Liver (tissue), 9 donors: ENCODE data around the gene PAK1. TPM values are rescaled to one million over a fixed set of nuclear protein-coding genes. Genes with fewer than 3 reads are reported as not detected.

Experiments
- DNase-seq: peaks from one replicate; pipeline ENCODE4 v3.0.0-alpha.2; 2017; ENCODE audit warnings: low spot score
- H3K27ac ChIP-seq, 2 donors: one replicate each; pipeline ENCODE4 v1.7.0; 2013; ENCODE audit warnings: inconsistent platforms in 2 of 2, low read length in 2 of 2, control low read depth in 1 of 2, low read depth in 1 of 2, mild to moderate bottlenecking in 1 of 2
- H3K27me3 ChIP-seq, 4 donors: one replicate each; pipeline versions ENCODE4 v1.6.1 to v1.7.0; 2013; ENCODE audit warnings: low read length in 3 of 4, inconsistent platforms in 1 of 4, mild to moderate bottlenecking in 1 of 4, moderate library complexity in 1 of 4; ENCODE audit not compliant: control insufficient read depth in 4 of 4, insufficient read depth in 4 of 4
- H3K36me3 ChIP-seq, 4 donors: one replicate each; pipeline versions ENCODE4 v1.6.1 to v1.7.0; 2013; ENCODE audit warnings: low read length in 3 of 4, mild to moderate bottlenecking in 3 of 4, low read depth in 1 of 4, moderate library complexity in 1 of 4; ENCODE audit not compliant: control insufficient read depth in 4 of 4, insufficient read depth in 3 of 4
- H3K4me1 ChIP-seq, 4 donors: one replicate each; pipeline versions ENCODE4 v1.6.1 to v1.7.0; 2013; ENCODE audit warnings: low read length in 3 of 4, mild to moderate bottlenecking in 3 of 4, moderate library complexity in 1 of 4; ENCODE audit not compliant: control insufficient read depth in 4 of 4, insufficient read depth in 4 of 4
- H3K4me3 ChIP-seq, 3 donors: one replicate each; pipeline versions ENCODE4 v1.6.1 to v1.7.0; 2013; ENCODE audit warnings: low read length in 3 of 3, control low read depth in 1 of 3, low read depth in 1 of 3, mild to moderate bottlenecking in 1 of 3
- H3K9ac ChIP-seq, 2 donors: one replicate each; pipeline ENCODE4 v1.7.0; 2013; ENCODE audit warnings: low read length in 2 of 2, mild to moderate bottlenecking in 2 of 2, moderate library complexity in 2 of 2, control low read depth in 1 of 2, low read depth in 1 of 2
- H3K9me3 ChIP-seq, 4 donors: one replicate each; pipeline versions ENCODE4 v1.6.1 to v1.7.0; 2013; ENCODE audit warnings: low read length in 3 of 4; ENCODE audit not compliant: control insufficient read depth in 4 of 4
- FOXA2 ChIP-seq: IDR thresholded peaks from 2 replicates; pipeline ENCODE4 v1.6.1; 2016; ENCODE audit warnings: antibody characterized with exemption
- HNF4A ChIP-seq, 2 donors: conservative IDR thresholded peaks; 2 replicates each; pipeline ENCODE4 v1.6.1; 2016; ENCODE audit warnings: antibody characterized with exemption in 2 of 2, mild to moderate bottlenecking in 2 of 2
- JUND ChIP-seq, 2 donors: IDR thresholded peaks; 2 replicates each; pipeline ENCODE4 v1.6.1; 2016; ENCODE audit warnings: antibody characterized with exemption in 2 of 2
- RAD21 ChIP-seq, 2 donors: IDR thresholded peaks; 2 replicates each; pipeline ENCODE4 v1.6.1; 2016; ENCODE audit warnings: antibody characterized with exemption in 2 of 2, mild to moderate bottlenecking in 2 of 2
- RXRA ChIP-seq, 2 donors: IDR thresholded peaks; 2 replicates each; pipeline ENCODE4 v1.6.1; 2017 to 2018; ENCODE audit warnings: antibody characterized with exemption in 2 of 2, mild to moderate bottlenecking in 1 of 2
- SP1 ChIP-seq: IDR thresholded peaks from 2 replicates; pipeline ENCODE4 v1.6.1; 2018; ENCODE audit warnings: antibody characterized with exemption, mild to moderate bottlenecking
- TAF1 ChIP-seq: conservative IDR thresholded peaks from 2 replicates; pipeline ENCODE4 v1.6.1; 2016; ENCODE audit warnings: antibody characterized with exemption, mild to moderate bottlenecking
- YY1 ChIP-seq: IDR thresholded peaks from 2 replicates; pipeline ENCODE4 v1.6.1; 2016; ENCODE audit warnings: antibody characterized with exemption, mild to moderate bottlenecking
- WGBS: extraction: QIAGEN DNeasy Blood & Tissue Kit; methylation state at CpG from one replicate; pipeline ENCODE4 v1.1.7; 2013; 5-methylcytosine and 5-hydroxymethylcytosine counted together
- polyA plus RNA-seq, 2 donors: library from polyadenylated mRNA; stranded (reverse) in 1 of 2; unstranded in 1 of 2; fragments of 200-250 nt in 1 of 2; fragments of >200 nt in 1 of 2; fragmentation: Nextera tagmentation in 1 of 2; extraction: Ambion mirVana in 1 of 2; gene quantifications; one replicate each; pipeline versions ENCODE4 v1.2.1 to v1.2.3, GENCODE V29; 2013 to 2015
- total RNA-seq, 2 donors: library from RNA; depleted of rRNA; stranded (reverse); fragments of >200 nt; gene quantifications; one replicate each; pipeline ENCODE4 v1.2.3, GENCODE V29; 2014
- TF ChIP-seq, protein P1 (sequence below): IDR thresholded peaks from 2 replicates; pipeline ENCODE4 v1.6.1; 2016; ENCODE audit warnings: antibody characterized with exemption
- TF ChIP-seq, protein P2 (sequence below): fragments of 150-350 bp; IDR thresholded peaks from 2 replicates; pipeline ENCODE4 v1.5.1; 2017; ENCODE audit warnings: improper control_type of control experiment, low read depth, low read length; ENCODE audit not compliant: missing input control
- donor health status: healthy.
- donor health status: healthy.
- donor health status: healthy.
- donor health status: healthy.
- donor health status: healthy.

Gene PAK1
- total and polyA plus RNA-seq, 4 donors: 3.6 to 24.9 (median 7.4) TPM

DNA sequence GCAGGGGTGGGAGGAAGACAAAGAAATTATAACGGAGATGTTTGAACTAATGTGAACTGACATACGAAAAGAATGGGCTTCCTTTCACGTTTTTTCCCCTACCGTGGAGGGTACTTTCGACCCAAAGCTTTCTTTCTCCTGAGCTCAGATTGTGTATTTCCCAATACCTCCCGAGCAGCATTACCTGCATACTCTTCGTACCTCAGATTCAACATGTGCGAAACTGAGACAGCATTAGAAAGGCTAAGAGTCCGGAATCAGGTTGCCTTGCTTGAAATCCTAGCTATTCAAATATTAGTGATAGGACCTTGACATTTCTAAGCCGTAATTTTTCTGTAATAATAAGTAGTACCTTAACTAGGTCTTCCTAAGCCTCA lies 778 bp upstream of the PAK1 start:
- Histone ChIP-seq H3K27me3 (no peaks in the 10 kb centered on the region), H3K9ac (peak overlapping the region; percentile 52 to 91), H3K27ac (peak overlapping the region; percentile 72 to 94), H3K4me3 (peak overlapping the region; percentile 47 to 91 (median 79)), H3K4me1 (peaks cover 2 to 21% (median 10%) of the 10 kb centered on the region in 4 donors), H3K9me3 (no peaks in the 10 kb centered on the region), H3K36me3 (no peaks in the 10 kb centered on the region)
- no peak for TF ChIP-seq FOXA2
- TF ChIP-seq SP1: peak; percentile 20
- DNase-seq: peak; percentile 33
- WGBS: 24% methylated on average over 10 of the region's 10 CpGs

DNA sequence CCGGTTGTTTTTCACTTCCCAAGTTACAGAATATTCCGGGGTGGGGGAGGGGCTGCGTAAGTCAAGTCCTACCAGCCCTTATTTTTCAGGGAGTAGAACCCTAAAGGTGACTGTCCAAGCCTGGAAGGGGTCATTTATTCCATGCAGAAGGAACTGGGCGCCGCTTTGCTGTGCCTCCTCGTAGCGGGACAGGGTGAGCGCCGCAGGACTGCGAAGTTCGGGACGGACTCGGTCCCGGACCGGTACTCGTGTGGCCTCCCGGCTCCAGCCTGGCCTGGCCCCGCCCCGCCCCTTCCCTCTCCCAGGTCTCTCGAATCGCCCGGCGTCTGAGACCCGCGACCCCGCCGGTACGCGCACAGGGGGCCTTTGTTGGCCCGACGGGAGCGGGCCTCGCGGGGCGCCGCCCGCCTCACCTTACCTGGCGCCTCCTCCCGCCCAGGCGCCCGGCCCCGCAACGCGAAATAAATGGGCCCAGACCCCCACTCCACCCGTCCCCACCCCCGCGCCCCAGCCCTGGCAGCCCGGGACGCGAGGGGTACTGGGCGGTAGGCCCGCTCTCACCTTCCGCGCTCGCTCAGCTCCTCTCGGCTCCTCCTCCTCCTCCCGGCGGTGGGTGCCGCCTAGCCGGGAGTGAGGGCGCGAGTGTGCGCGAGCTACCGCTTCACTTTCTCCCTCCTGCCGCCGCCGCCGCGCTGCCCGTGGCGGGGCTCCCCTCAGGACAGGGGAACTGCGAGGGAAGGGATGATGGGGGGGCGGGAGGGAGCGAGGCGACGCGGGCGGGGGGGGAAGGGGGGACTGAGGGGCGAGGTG lies 698 bp downstream of the PAK1 start:
- H3K4me1 ChIP-seq: peaks cover 2 to 27% (median 10%) of the 10 kb centered on the region in 4 donors
- peak; percentile 64 for DNase-seq
- peak overlapping the region; percentile 71 to 91 (median 74) for H3K4me3 ChIP-seq
- TF ChIP-seq, protein P1, sequence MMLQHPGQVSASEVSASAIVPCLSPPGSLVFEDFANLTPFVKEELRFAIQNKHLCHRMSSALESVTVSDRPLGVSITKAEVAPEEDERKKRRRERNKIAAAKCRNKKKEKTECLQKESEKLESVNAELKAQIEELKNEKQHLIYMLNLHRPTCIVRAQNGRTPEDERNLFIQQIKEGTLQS: no peak
- no peak for TF ChIP-seq SP1
- no peak for TF ChIP-seq YY1
- no peak for TF ChIP-seq RXRA (IDR thresholded peaks at IDR 0.05)
- H3K9ac ChIP-seq: peak overlapping the region; percentile 80 to 83
- H3K9me3 ChIP-seq: no peaks in the 10 kb centered on the region
- 2% methylated on average over 79 of the region's 80 CpGs for WGBS
- no peaks in the 10 kb centered on the region for H3K27me3 ChIP-seq
- H3K36me3 ChIP-seq: no peaks in the 10 kb centered on the region
- H3K27ac ChIP-seq: peak overlapping the region; percentile 72 to 94

DNA sequence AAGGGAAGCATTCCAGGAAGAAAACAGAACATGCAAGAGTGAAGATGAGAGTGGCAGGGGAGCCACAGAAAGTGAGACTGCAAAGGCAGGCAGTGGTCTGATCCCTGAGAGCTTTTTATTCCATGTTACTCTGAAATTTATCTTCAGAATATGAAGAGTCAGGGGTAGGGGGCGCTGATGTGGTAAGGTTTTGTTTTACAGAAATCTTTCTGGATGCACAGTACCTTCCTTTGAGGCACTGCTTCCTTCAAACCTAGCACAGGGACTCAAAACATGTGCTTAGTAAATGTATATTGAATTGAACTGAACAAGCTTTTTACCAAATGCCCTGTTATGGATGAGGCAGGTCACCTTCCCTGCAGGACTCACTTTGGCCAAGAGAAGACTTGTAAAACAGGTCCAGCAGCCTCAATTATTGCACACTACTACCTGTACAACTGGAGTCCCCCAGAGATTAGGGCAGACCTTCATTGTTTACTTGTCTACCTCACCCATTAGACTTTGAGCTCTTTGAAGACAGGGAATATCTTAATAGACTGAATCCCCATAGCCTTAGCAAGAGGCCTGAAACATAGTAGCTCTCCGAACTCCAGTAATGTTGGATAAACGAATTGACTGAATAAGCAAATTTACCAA lies 2.2 kb downstream of the PAK1 start:
- Histone ChIP-seq H3K27me3 (no peaks in the 10 kb centered on the region), H3K36me3 (no peaks in the 10 kb centered on the region), H3K4me1 (peaks cover 2 to 27% (median 10%) of the 10 kb centered on the region in 4 donors), H3K9me3 (no peaks in the 10 kb centered on the region), H3K27ac (no peak overlapping the region), H3K4me3 (no peak overlapping the region), H3K9ac (no peak overlapping the region)
- WGBS: 69% methylated on average over 3 of the region's 3 CpGs
- TF ChIP-seq, protein P2, sequence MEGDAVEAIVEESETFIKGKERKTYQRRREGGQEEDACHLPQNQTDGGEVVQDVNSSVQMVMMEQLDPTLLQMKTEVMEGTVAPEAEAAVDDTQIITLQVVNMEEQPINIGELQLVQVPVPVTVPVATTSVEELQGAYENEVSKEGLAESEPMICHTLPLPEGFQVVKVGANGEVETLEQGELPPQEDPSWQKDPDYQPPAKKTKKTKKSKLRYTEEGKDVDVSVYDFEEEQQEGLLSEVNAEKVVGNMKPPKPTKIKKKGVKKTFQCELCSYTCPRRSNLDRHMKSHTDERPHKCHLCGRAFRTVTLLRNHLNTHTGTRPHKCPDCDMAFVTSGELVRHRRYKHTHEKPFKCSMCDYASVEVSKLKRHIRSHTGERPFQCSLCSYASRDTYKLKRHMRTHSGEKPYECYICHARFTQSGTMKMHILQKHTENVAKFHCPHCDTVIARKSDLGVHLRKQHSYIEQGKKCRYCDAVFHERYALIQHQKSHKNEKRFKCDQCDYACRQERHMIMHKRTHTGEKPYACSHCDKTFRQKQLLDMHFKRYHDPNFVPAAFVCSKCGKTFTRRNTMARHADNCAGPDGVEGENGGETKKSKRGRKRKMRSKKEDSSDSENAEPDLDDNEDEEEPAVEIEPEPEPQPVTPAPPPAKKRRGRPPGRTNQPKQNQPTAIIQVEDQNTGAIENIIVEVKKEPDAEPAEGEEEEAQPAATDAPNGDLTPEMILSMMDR: peak; percentile 12
- TF ChIP-seq SP1 (peak; percentile 58), RAD21 (IDR thresholded peaks at IDR 0.05) (peak in 1 of 2 donors; percentile 21), TAF1 (no peak), HNF4A (conservative IDR thresholded peaks at IDR 0.05) (peak; percentile 33 to 41), JUND (IDR thresholded peaks at IDR 0.05) (peak in 1 of 2 donors; percentile 17), FOXA2 (no peak)
- peak; percentile 37 for DNase-seq
